MM.1S (cell line): Measurements from ENCODE around the gene PSMC4.

Experiments used
- CTCF ChIP-seq: fragments of 300-600 bp; sonication (generic); IDR thresholded peaks from 2 replicates; pipeline ENCODE4 v1.5.1; 2016; ENCODE audit warnings: antibody characterized with exemption, low read length, mixed read lengths
- EZH2 ChIP-seq: fragments of 300-600 bp; sonication (generic); optimal IDR thresholded peaks from 2 replicates; pipeline ENCODE3; 2017; ENCODE audit warnings: low read depth, mild to moderate bottlenecking, antibody characterized with exemption, low read length, mixed read lengths
- EZH2phosphoT487 ChIP-seq: fragments of 300-600 bp; sonication (generic); IDR thresholded peaks from 2 replicates; pipeline ENCODE4 v1.6.1; 2018; ENCODE audit warnings: antibody characterized with exemption, low read length

- TF ChIP-seq CTCF (no peak), EZH2phosphoT487 (no peak), EZH2 (no peak)
Observed at GRCh38 chr19:39935364-39935661, 35.7 kb upstream of the PSMC4 start.
